Smooth muscle cell (in vitro differentiated cells): ENCODE results near the gene RASGRP1. TPM values are rescaled to one million over a fixed set of nuclear protein-coding genes. Genes with fewer than 3 reads are reported as not detected.

ENCODE experiments used
- DNase-seq: peaks from one replicate; lab custom pipeline; 2025; ENCODE audit not compliant: unreplicated experiment; lab: John Stamatoyannopoulos, UW
- H2AFZ ChIP-seq: fragments of 200-600 bp; sonication (generic); 2 replicates; pipeline ENCODE4 v1.6.0; 2016; ENCODE audit warnings: antibody characterized with exemption, low read depth, mild to moderate bottlenecking
- H3F3A ChIP-seq: fragments of 200-600 bp; sonication (generic); 2 replicates; pipeline ENCODE4 v1.6.0; 2017; ENCODE audit warnings: antibody characterized with exemption, low read depth
- H3K27ac ChIP-seq: fragments of 200-600 bp; sonication (generic); 2 replicates; pipeline ENCODE4 v1.5.1; 2016; ENCODE audit warnings: low read depth, mild to moderate bottlenecking
- H3K27me3 ChIP-seq: fragments of 200-600 bp; sonication (generic); 2 replicates; pipeline ENCODE4 v1.6.1; 2016; ENCODE audit warnings: low read depth, mild to moderate bottlenecking
- H3K36me3 ChIP-seq: fragments of 200-600 bp; sonication (generic); 2 replicates; pipeline ENCODE4 v1.5.1; 2016; ENCODE audit warnings: low read depth
- H3K4me1 ChIP-seq: fragments of 200-600 bp; sonication (generic); 2 replicates; pipeline ENCODE4 v1.5.1; 2016; ENCODE audit warnings: low read depth
- H3K4me2 ChIP-seq: fragments of 200-600 bp; sonication (generic); 2 replicates; pipeline ENCODE4 v1.6.0; 2016; ENCODE audit warnings: mild to moderate bottlenecking
- H3K4me3 ChIP-seq: fragments of 200-600 bp; sonication (generic); 2 replicates; pipeline ENCODE4 v1.5.1; 2016; ENCODE audit warnings: mild to moderate bottlenecking
- H3K79me2 ChIP-seq: fragments of 200-600 bp; sonication (generic); 2 replicates; pipeline ENCODE4 v1.6.0; 2016; ENCODE audit warnings: low read depth, mild to moderate bottlenecking
- H3K9ac ChIP-seq: fragments of 200-600 bp; sonication (generic); 2 replicates; pipeline ENCODE4 v1.6.0; 2016; ENCODE audit warnings: low read depth
- H3K9me3 ChIP-seq: fragments of 200-600 bp; sonication (generic); replicated peaks from 2 replicates; pipeline ENCODE4 v1.5.1; 2016; ENCODE audit warnings: low read depth
- H4K20me1 ChIP-seq: fragments of 200-600 bp; sonication (generic); 2 replicates; pipeline ENCODE4 v1.6.0; 2016; ENCODE audit warnings: low read depth
- WGBS: methylation state at CpG from one replicate; pipeline ENCODE4 v1.1.7; 2016; ENCODE audit warnings: low lambda C conversion rate; 5-methylcytosine and 5-hydroxymethylcytosine counted together
- polyA plus RNA-seq: library from polyadenylated mRNA; unstranded; fragments of >200 nt; fragmentation: Nextera tagmentation; extraction: Ambion mirVana; gene quantifications from 2 replicates; pipeline ENCODE4 v1.2.1, GENCODE V29; 2016
- total RNA-seq: library from RNA; depleted of rRNA; stranded (reverse); fragments of >200 nt; gene quantifications from 2 replicates; pipeline ENCODE4 v1.2.3, GENCODE V29; 2014
- TF ChIP-seq, protein P1 (sequence below): fragments of 200-600 bp; sonication (generic); IDR thresholded peaks from 2 replicates; pipeline ENCODE4 v1.5.1; 2017; ENCODE audit warnings: borderline replicate concordance, mild to moderate bottlenecking, antibody characterized with exemption; ENCODE audit not compliant: insufficient read depth, poor library complexity, severe bottlenecking

The RASGRP1 gene
- total and polyA plus RNA-seq, 2 experiments from 2014 or later, result 0.97 to 10.0 TPM

DNA sequence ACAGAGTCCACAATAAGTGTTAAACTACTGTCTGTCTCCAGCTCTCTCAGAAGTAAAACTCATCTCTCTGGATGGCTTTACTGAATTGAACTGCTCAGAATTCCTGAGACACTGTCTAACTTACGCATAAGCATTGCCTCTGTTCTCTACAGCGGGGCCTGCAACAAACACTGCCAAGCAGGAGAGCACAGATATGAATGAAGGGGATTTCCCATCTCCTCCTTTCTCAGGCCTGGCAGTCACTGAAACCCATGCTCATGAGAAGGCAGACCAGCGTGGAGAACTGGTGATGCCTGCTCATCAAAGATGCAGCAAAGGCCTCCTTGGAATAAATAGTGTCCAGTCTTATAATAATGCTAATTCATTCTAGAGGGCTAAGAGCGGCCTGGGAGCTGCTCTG is 10.3 kb downstream of the RASGRP1 start:
- H3F3A ChIP-seq, result peaks cover 7% of the 10 kb centered on the region
- H3K79me2 ChIP-seq, result no peaks in the 10 kb centered on the region
- H2AFZ ChIP-seq, result peak overlapping the region; percentile 23
- H3K36me3 ChIP-seq, result no peaks in the 10 kb centered on the region
- no peak overlapping the region for H3K9ac ChIP-seq
- no peaks in the 10 kb centered on the region for H4K20me1 ChIP-seq
- 35% methylated on average over 4 of the region's 4 CpGs for WGBS
- H3K27me3 ChIP-seq, result no peaks in the 10 kb centered on the region
- H3K9me3 ChIP-seq, result no peaks in the 10 kb centered on the region
- DNase-seq, result no peak
- peak overlapping the region; percentile 89 for H3K27ac ChIP-seq
- H3K4me3 ChIP-seq, result no peak overlapping the region
- H3K4me1 ChIP-seq, result peaks cover 14% of the 10 kb centered on the region
- peak overlapping the region; percentile 3 for H3K4me2 ChIP-seq
- TF ChIP-seq, protein P1, sequence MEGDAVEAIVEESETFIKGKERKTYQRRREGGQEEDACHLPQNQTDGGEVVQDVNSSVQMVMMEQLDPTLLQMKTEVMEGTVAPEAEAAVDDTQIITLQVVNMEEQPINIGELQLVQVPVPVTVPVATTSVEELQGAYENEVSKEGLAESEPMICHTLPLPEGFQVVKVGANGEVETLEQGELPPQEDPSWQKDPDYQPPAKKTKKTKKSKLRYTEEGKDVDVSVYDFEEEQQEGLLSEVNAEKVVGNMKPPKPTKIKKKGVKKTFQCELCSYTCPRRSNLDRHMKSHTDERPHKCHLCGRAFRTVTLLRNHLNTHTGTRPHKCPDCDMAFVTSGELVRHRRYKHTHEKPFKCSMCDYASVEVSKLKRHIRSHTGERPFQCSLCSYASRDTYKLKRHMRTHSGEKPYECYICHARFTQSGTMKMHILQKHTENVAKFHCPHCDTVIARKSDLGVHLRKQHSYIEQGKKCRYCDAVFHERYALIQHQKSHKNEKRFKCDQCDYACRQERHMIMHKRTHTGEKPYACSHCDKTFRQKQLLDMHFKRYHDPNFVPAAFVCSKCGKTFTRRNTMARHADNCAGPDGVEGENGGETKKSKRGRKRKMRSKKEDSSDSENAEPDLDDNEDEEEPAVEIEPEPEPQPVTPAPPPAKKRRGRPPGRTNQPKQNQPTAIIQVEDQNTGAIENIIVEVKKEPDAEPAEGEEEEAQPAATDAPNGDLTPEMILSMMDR, result no peak

DNA sequence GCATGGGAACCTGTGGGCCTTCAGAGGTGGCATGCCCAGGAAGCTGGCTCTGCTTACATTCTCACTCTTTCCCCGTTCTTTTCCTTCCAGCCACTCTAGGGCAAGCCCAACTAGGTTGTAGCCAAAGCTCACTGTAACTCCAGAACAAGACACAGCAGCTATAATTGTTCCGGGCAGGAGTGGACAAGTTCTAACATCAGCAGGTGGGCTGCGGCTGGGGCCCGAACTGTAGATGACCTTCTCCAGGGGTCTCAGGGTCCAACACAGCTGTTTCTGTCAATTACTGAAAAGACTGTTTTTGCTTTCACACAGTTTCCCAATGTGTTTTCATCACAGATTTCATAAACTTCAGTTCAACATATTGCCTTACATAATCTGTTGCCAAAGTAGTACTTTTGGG is 11.5 kb downstream of the RASGRP1 start:
- H3K4me2 ChIP-seq, result no peak overlapping the region
- H3K79me2 ChIP-seq, result no peaks in the 10 kb centered on the region
- no peak overlapping the region for H3K9ac ChIP-seq
- H3F3A ChIP-seq, result peaks cover 7% of the 10 kb centered on the region
- DNase-seq, result no peak
- H4K20me1 ChIP-seq, result no peaks in the 10 kb centered on the region
- H3K36me3 ChIP-seq, result no peaks in the 10 kb centered on the region
- H3K27me3 ChIP-seq, result no peaks in the 10 kb centered on the region
- H2AFZ ChIP-seq, result no peak overlapping the region
- H3K27ac ChIP-seq, result peak overlapping the region; percentile 4
- H3K9me3 ChIP-seq, result no peaks in the 10 kb centered on the region
- TF ChIP-seq, protein P1, result no peak
- 86% methylated on average over 4 of the region's 4 CpGs for WGBS
- H3K4me3 ChIP-seq, result no peak overlapping the region
- H3K4me1 ChIP-seq, result peaks cover 10% of the 10 kb centered on the region

DNA sequence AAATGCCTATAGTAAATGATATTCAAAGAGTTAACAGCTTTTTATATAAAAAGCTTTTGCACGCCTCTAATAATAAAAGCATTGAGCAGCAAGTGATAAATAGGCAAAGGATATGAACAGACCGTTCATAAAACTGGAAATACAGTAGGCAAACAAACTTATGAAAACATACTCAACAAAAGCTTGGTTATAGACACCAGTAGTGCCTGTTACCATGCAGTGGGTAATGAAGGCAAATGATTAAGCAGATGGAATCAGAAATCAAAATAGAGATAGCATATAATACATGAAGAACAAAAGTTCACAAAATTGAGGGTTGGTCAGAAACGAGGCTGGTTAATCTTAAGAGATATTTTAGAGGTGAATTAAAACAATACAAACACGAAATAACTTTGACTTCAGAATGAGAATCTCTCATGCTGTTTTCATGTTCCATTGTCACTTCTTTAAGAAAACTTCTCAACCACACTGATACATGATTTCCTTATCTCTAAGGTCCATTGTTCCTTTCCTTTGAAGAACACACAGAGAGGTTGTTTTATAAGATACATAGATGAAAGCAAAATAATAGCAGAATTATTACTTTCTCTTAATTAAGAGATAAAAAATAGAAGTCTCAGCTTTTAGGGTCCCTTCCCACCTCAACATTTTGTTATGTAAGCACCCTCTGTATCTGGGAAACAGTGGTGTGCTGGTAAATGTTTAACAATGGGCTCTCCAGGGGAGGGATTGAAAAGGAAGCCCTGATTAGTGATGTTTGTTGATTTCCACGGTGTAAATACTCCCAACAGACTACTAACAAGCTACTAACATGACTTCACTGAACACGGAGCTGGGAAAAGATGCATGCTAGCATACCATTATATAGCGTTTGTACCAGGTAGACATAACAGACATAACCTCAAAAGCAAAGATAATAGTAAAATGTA is 12.6 kb downstream of the RASGRP1 start:
- no peak for DNase-seq
- H3K79me2 ChIP-seq, result no peaks in the 10 kb centered on the region
- H3K4me1 ChIP-seq, result peaks cover 5% of the 10 kb centered on the region
- no peak overlapping the region for H3K9ac ChIP-seq
- no peaks in the 10 kb centered on the region for H3K27me3 ChIP-seq
- H2AFZ ChIP-seq, result no peak overlapping the region
- no peak overlapping the region for H3K27ac ChIP-seq
- H3F3A ChIP-seq, result peaks cover 7% of the 10 kb centered on the region
- H4K20me1 ChIP-seq, result no peaks in the 10 kb centered on the region
- 75% methylated on average over 7 of the region's 7 CpGs for WGBS
- no peaks in the 10 kb centered on the region for H3K9me3 ChIP-seq
- no peak overlapping the region for H3K4me2 ChIP-seq
- H3K4me3 ChIP-seq, result no peak overlapping the region
- H3K36me3 ChIP-seq, result no peaks in the 10 kb centered on the region
- TF ChIP-seq, protein P1, result no peak

DNA sequence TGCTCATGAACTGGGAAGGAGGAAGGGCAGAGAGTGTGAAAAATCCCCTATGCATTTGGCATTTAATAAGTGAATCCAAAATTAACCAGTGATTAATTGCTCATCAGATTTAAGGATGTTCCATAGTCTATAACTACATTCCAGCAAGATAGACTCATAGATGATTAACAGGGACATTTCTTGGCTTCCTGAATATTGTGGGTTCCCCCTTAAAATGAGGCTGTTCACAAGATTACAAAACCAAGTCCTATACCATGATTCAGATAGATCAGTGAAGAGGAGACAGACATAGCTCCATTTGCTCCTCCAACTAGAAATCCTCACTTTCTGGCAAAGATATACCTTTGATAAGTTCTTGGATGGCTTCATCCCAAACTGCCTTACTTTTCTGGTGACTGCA is 15.4 kb downstream of the RASGRP1 start:
- Histone ChIP-seq H3K4me3 (no peak overlapping the region), H4K20me1 (no peaks in the 10 kb centered on the region), H3K27me3 (no peaks in the 10 kb centered on the region), H3K4me1 (no peaks in the 10 kb centered on the region), H3K9me3 (no peaks in the 10 kb centered on the region), H3K4me2 (no peak overlapping the region), H3K36me3 (no peaks in the 10 kb centered on the region), H2AFZ (no peak overlapping the region), H3K9ac (no peak overlapping the region), H3F3A (no peaks in the 10 kb centered on the region), H3K79me2 (no peaks in the 10 kb centered on the region), H3K27ac (no peak overlapping the region)
- TF ChIP-seq, protein P1, result no peak
- DNase-seq, result no peak
